ENCODE data around the gene CLASP2.

The CLASP2 gene

GRCh38 chr3:33575311-33575710, 142.7 kb downstream of the CLASP2 start:
- TF ChIP-seq EZH2phosphoT487 (conservative IDR thresholded peaks at IDR 0.05; ENCODE audit: low read length): no peak
- TF ChIP-seq, protein P1, sequence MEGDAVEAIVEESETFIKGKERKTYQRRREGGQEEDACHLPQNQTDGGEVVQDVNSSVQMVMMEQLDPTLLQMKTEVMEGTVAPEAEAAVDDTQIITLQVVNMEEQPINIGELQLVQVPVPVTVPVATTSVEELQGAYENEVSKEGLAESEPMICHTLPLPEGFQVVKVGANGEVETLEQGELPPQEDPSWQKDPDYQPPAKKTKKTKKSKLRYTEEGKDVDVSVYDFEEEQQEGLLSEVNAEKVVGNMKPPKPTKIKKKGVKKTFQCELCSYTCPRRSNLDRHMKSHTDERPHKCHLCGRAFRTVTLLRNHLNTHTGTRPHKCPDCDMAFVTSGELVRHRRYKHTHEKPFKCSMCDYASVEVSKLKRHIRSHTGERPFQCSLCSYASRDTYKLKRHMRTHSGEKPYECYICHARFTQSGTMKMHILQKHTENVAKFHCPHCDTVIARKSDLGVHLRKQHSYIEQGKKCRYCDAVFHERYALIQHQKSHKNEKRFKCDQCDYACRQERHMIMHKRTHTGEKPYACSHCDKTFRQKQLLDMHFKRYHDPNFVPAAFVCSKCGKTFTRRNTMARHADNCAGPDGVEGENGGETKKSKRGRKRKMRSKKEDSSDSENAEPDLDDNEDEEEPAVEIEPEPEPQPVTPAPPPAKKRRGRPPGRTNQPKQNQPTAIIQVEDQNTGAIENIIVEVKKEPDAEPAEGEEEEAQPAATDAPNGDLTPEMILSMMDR (IDR thresholded peaks at IDR 0.05; ENCODE audit: insufficient read depth, low read length, poor library complexity, severe bottlenecking): no peak
- Histone ChIP-seq H2AFZ (ENCODE audit: low read depth, low read length, severe bottlenecking) (no peak overlapping the region), H3K36me3 (ENCODE audit: low read length) (peaks cover 16% of the 10 kb centered on the region; the same call in 1 of the 2 replicates), H3K27me3 (ENCODE audit: low read length) (no peaks in the 10 kb centered on the region), H3K4me2 (ENCODE audit: low read depth, low read length, poor library complexity, severe bottlenecking) (no peak overlapping the region), H3K4me3 (ENCODE audit: insufficient read depth, low read length, poor library complexity, severe bottlenecking) (no peak overlapping the region), H3F3A (ENCODE audit: insufficient read depth) (no peaks in the 10 kb centered on the region), H3K79me2 (ENCODE audit: insufficient read depth, low read length) (no peaks in the 10 kb centered on the region), H3K9ac (ENCODE audit: low read length) (no peak overlapping the region), H3K9me3 (ENCODE audit: insufficient read depth, low read length) (no peaks in the 10 kb centered on the region), H3K27ac (ENCODE audit: low read depth, low read length) (no peak overlapping the region), H4K20me1 (ENCODE audit: low read depth, low read length) (no peaks in the 10 kb centered on the region), H3K9me2 (replicated peaks; ENCODE audit: insufficient read depth, low read length) (no peaks in the 10 kb centered on the region)

DNA sequence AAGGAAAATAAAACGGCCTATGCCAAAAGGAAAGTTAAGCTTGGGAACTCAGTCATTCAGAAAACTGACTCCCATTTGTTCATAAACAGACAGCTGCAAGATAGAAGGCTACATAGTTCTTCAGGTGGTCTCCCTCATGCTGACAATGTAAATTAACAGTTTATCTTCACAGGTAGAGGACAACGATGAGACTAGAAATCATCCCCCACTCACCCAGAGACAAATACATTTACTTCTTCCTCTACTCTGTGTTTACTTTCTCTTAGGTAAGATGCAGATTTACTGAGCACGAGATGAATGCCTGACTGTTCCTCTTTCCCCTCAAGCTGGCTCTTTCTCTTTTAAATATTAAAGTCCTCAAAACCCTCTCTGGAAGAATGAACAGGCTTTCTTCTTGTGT, 160.2 kb downstream of the CLASP2 start:
- H3K9me2 ChIP-seq (replicated peaks; ENCODE audit: insufficient read depth, low read length): no peaks in the 10 kb centered on the region
- H2AFZ ChIP-seq (ENCODE audit: low read depth, low read length, severe bottlenecking): no peak overlapping the region
- no peaks in the 10 kb centered on the region for H3K27me3 ChIP-seq (ENCODE audit: low read length)
- peaks cover 1% of the 10 kb centered on the region; the same call in 1 of the 2 replicates for H3K36me3 ChIP-seq (ENCODE audit: low read length)
- H3K4me2 ChIP-seq (ENCODE audit: low read depth, low read length, poor library complexity, severe bottlenecking): no peak overlapping the region
- H3K9me3 ChIP-seq (ENCODE audit: insufficient read depth, low read length): no peaks in the 10 kb centered on the region
- no peak overlapping the region for H3K27ac ChIP-seq (ENCODE audit: low read depth, low read length)
- H3K79me2 ChIP-seq (ENCODE audit: insufficient read depth, low read length): no peaks in the 10 kb centered on the region
- H3K9ac ChIP-seq (ENCODE audit: low read length): no peak overlapping the region
- H4K20me1 ChIP-seq (ENCODE audit: low read depth, low read length): no peaks in the 10 kb centered on the region
- no peak overlapping the region for H3K4me3 ChIP-seq (ENCODE audit: insufficient read depth, low read length, poor library complexity, severe bottlenecking)
- TF ChIP-seq, protein P1 (IDR thresholded peaks at IDR 0.05; ENCODE audit: insufficient read depth, low read length, poor library complexity, severe bottlenecking): no peak
- TF ChIP-seq EZH2phosphoT487 (conservative IDR thresholded peaks at IDR 0.05; ENCODE audit: low read length): no peak
- no peaks in the 10 kb centered on the region for H3F3A ChIP-seq (ENCODE audit: insufficient read depth)

DNA sequence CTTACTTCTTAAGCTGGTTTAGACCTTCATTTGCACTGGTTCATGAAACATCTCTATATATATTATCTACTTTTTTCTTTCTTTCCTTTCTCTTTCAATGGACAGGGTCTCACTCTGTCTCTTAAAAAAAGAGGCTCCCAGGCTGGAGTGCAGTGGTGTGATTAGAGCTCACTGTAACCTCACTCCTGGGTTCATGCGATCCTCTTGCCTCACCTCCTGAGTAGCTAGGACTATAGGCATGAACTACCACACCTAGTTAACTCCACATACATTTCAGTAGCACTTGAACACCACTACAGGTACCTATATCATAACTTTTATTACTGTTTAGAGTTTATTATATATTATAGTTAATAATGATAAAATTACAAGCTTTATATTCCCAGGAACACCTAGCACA, 160.8 kb downstream of the CLASP2 start:
- TF ChIP-seq, protein P1 (IDR thresholded peaks at IDR 0.05; ENCODE audit: insufficient read depth, low read length, poor library complexity, severe bottlenecking): no peak
- no peak for TF ChIP-seq EZH2phosphoT487 (conservative IDR thresholded peaks at IDR 0.05; ENCODE audit: low read length)
- Histone ChIP-seq H3K36me3 (ENCODE audit: low read length) (peaks cover 3% of the 10 kb centered on the region; the same call in 1 of the 2 replicates), H3K4me2 (ENCODE audit: low read depth, low read length, poor library complexity, severe bottlenecking) (no peak overlapping the region), H3K27ac (ENCODE audit: low read depth, low read length) (no peak overlapping the region), H2AFZ (ENCODE audit: low read depth, low read length, severe bottlenecking) (no peak overlapping the region), H3K27me3 (ENCODE audit: low read length) (no peaks in the 10 kb centered on the region), H4K20me1 (ENCODE audit: low read depth, low read length) (no peaks in the 10 kb centered on the region), H3F3A (ENCODE audit: insufficient read depth) (no peaks in the 10 kb centered on the region), H3K9me2 (replicated peaks; ENCODE audit: insufficient read depth, low read length) (no peaks in the 10 kb centered on the region), H3K79me2 (ENCODE audit: insufficient read depth, low read length) (no peaks in the 10 kb centered on the region), H3K9ac (ENCODE audit: low read length) (no peak overlapping the region), H3K4me3 (ENCODE audit: insufficient read depth, low read length, poor library complexity, severe bottlenecking) (no peak overlapping the region), H3K9me3 (ENCODE audit: insufficient read depth, low read length) (no peaks in the 10 kb centered on the region)

Measured in SU-DHL-6 (cell line).